Measurements from ENCODE around the gene MIS18BP1. TPM values are rescaled to one million over a fixed set of nuclear protein-coding genes. Genes with fewer than 3 reads are reported as not detected.
A peak's percentile ranks its signal among the peaks of the same experiment; 100 is the strongest.

MIS18BP1 gene
- total and polyA plus RNA-seq, 10 of the 15 experiments (the other 5 are each of a cell fraction or from before 2014, with no cell fraction given): 16.9 to 88.9 (median 57.0) TPM

- TF ChIP-seq ZBTB40 (IDR thresholded peaks at IDR 0.05; ENCODE audit: borderline replicate concordance) (no peak), RCOR1 (conservative IDR thresholded peaks at IDR 0.05; ENCODE audit: low read depth, low read length) (no peak), MTA3 (IDR thresholded peaks at IDR 0.05; ENCODE audit: borderline replicate concordance, low read length) (0 out of 2 replicates have a peak, but pooled peaks have one; percentile 50)
Measured at GRCh38 chr14:45249856-45250575, 3.0 kb downstream of the MIS18BP1 start (continued).

- ChIA-PET RAD21 (ENCODE audit: unreplicated experiment) (no interaction called here), SMC1A (ENCODE audit: uncharacterized antibody, unreplicated experiment) (interaction anchor here (1.8 to 2.4 kb wide), 2 partner anchors 21 to 23 kb away, joined by 7 to 9 read pairs; no protein-coding TSS in a partner anchor), POLR2A (interaction anchor here (0.9 kb wide), 1 partner anchor 161 kb away, joined by 7 read pairs; no protein-coding TSS in a partner anchor), CTCF (interaction anchor here (1.3 kb wide), 1 partner anchor 24 kb away, joined by 6 read pairs; no protein-coding TSS in a partner anchor)
- ATAC-seq (no peak), FAIRE-seq (no peak), DNase-seq (ENCODE audit: low read depth, low spot score) (no peak)
- no peaks in the 10 kb centered on the region for H3K9me3 ChIP-seq (replicated peaks; ENCODE audit: control insufficient read depth, insufficient read depth, low read length)
- no peak overlapping the region for H2AFZ ChIP-seq (ENCODE audit: control insufficient read depth, low read depth, low read length)
- H4K20me1 ChIP-seq (ENCODE audit: control insufficient read depth, insufficient read depth): no peaks in the 10 kb centered on the region
- WGBS (ENCODE audit: insufficient coverage, insufficient replicate concordance, low lambda C conversion rate, missing lambda C conversion rate): 100% methylated on average over 1 of the region's 1 CpG
- H3K79me2 ChIP-seq (ENCODE audit: control insufficient read depth, insufficient read depth, low read length): peaks cover 99% of the 10 kb centered on the region
- no TSS peak for BruUV-seq (replicated peaks)
- peak overlapping the region; percentile 48; the same call in 1 of the 2 replicates for H3K27ac ChIP-seq (ENCODE audit: control insufficient read depth, insufficient read depth)
- in situ Hi-C loops (cut with MboI): loop anchor here (5.0 kb wide), 1 partner anchor 285 kb away; the partner anchor contains the start of genes KLHL28 and TOGARAM1
- H3K9ac ChIP-seq (ENCODE audit: control insufficient read depth, insufficient read depth, low read length): no peak overlapping the region
- H3K36me3 ChIP-seq (ENCODE audit: control insufficient read depth in 2 of 2, insufficient read depth in 2 of 2, low read length in 1 of 2): no peaks in the 10 kb centered on the region; a peak in 1 of 4 replicates
- H3K4me1 ChIP-seq (ENCODE audit: control insufficient read depth, insufficient read depth, low read length): peaks cover 10% of the 10 kb centered on the region
- intact Hi-C loops (cut with micrococcal nuclease; ENCODE audit: unreplicated experiment): no loop called here
- no peaks in the 10 kb centered on the region for H3K27me3 ChIP-seq (replicated peaks in 1 of 2; ENCODE audit: control insufficient read depth in 2 of 2, insufficient read depth in 2 of 2, low read length in 1 of 2)
- peak overlapping the region; percentile 84 for H3K4me2 ChIP-seq (ENCODE audit: control insufficient read depth, insufficient read depth)
- peak overlapping the region; percentile 13 for H3K4me3 ChIP-seq
- no peak for TF ChIP-seq MEF2A (IDR thresholded peaks at IDR 0.05; ENCODE audit: insufficient read depth, low read depth, low read length)
- TF ChIP-seq FOXK2 (IDR thresholded peaks at IDR 0.05): no peak
- no peak for TF ChIP-seq IKZF1 (conservative IDR thresholded peaks at IDR 0.05)
- TF ChIP-seq TCF3 (IDR thresholded peaks at IDR 0.05; ENCODE audit: borderline replicate concordance, insufficient read depth, low read depth, low read length): no peak
- TF ChIP-seq CBX5 (IDR thresholded peaks at IDR 0.05; ENCODE audit: low read depth): no peak
- no peak for TF ChIP-seq SMARCA5 (IDR thresholded peaks at IDR 0.05)
- TF ChIP-seq TCF7 (IDR thresholded peaks at IDR 0.05; ENCODE audit: borderline replicate concordance): no peak
- no peak for TF ChIP-seq NRF1 (conservative IDR thresholded peaks at IDR 0.05; ENCODE audit: low read depth, low read length)
- TF ChIP-seq ATF7 (IDR thresholded peaks at IDR 0.05; ENCODE audit: low read depth): no peak
- no peak for TF ChIP-seq NFYB (IDR thresholded peaks at IDR 0.05; ENCODE audit: insufficient read depth, low read depth, low read length)
- no peak for TF ChIP-seq LARP7 (IDR thresholded peaks at IDR 0.05)
- no peak for TF ChIP-seq ELK1 (IDR thresholded peaks at IDR 0.05; ENCODE audit: low read depth, low read length)
- TF ChIP-seq ESRRA (IDR thresholded peaks at IDR 0.05; ENCODE audit: low read length): no peak
- no peak for TF ChIP-seq NR2C1 (IDR thresholded peaks at IDR 0.05)
- no peak for TF ChIP-seq DPF2 (IDR thresholded peaks at IDR 0.05)
- no peak for TF ChIP-seq POU2F2 (IDR thresholded peaks at IDR 0.05; ENCODE audit: borderline replicate concordance, low read depth, low read length)
Measured at GRCh38 chr14:45247427-45247826, 5.6 kb downstream of the MIS18BP1 start.
